K562 (cell line): ENCODE data around the gene INPP4B.

Source experiments
- ARNT ChIP-seq, 2 experiments: fragments of 450-650 bp; IDR thresholded peaks; 2 replicates each; pipeline ENCODE4 v1.6.1; 2016; ENCODE audit warnings: mild to moderate bottlenecking in 1 of 2
- EP300 ChIP-seq: IDR thresholded peaks from 2 replicates; pipeline ENCODE4 v1.6.1; 2012; ENCODE audit warnings: low read length, improper control_type of control experiment
- KHSRP ChIP-seq: fragments of 450-650 bp; IDR thresholded peaks from 2 replicates; pipeline ENCODE4 v1.6.1; 2017
- MEF2A ChIP-seq: IDR thresholded peaks from 2 replicates; pipeline ENCODE4 v1.6.1; 2011; ENCODE audit warnings: low read depth, mild to moderate bottlenecking, low read length, moderate library complexity; ENCODE audit not compliant: control insufficient read depth
- PML ChIP-seq: IDR thresholded peaks from 2 replicates; pipeline ENCODE4 v1.6.1; 2012; ENCODE audit warnings: low read length, inconsistent platforms
- PURB ChIP-seq: sonication (generic); formaldehyde crosslinking; IDR thresholded peaks from 2 replicates; pipeline ENCODE4 v1.9.0; 2021; ENCODE audit warnings: low read depth, mild to moderate bottlenecking, missing genetic modification reagents
- SREBF1 ChIP-seq: fragments of 150-350 bp; IDR thresholded peaks from 2 replicates; pipeline ENCODE4 v1.6.1; 2014; ENCODE audit warnings: antibody characterized with exemption, low read depth, low read length, borderline replicate concordance
- ZNF699 ChIP-seq: fragments of 250-450 bp; sonication (Bioruptor Pico); IDR thresholded peaks from 2 replicates; pipeline ENCODE4 v1.8.0; 2021; ENCODE audit warnings: mild to moderate bottlenecking, moderate library complexity; ENCODE audit not compliant: insufficient replicate concordance
- ZZZ3 ChIP-seq: fragments of 450-650 bp; IDR thresholded peaks from 2 replicates; pipeline ENCODE4 v1.6.1; 2016; ENCODE audit warnings: antibody characterized with exemption, mild to moderate bottlenecking, moderate library complexity
- TF ChIP-seq, protein P1 (sequence below), 2 experiments: fragments of 200-800 bp in 1 of 2; sonication (Bioruptor generic) in 1 of 2; sonication (generic) in 1 of 2; formaldehyde crosslinking in 1 of 2; IDR thresholded peaks in 1 of 2; conservative IDR thresholded peaks in 1 of 2; 2 replicates each; pipeline versions ENCODE4 v1.5.0 to v1.6.1; 2016 to 2020; ENCODE audit warnings: missing compliant biosample characterization in 1 of 2, missing genetic modification characterization in 1 of 2, missing genetic modification reagents in 1 of 2
- TF ChIP-seq, protein P2 (sequence below), 2 experiments: fragments of 150-350 bp in 1 of 2; IDR thresholded peaks; 2 replicates each; pipeline ENCODE4 v1.6.1; 2012 to 2016; ENCODE audit warnings: low read depth in 2 of 2, low read length in 2 of 2, mild to moderate bottlenecking in 1 of 2, moderate library complexity in 1 of 2
- TF ChIP-seq, protein P3 (sequence below): fragments of 450-650 bp; IDR thresholded peaks from 2 replicates; pipeline ENCODE4 v1.6.1; 2016; ENCODE audit warnings: borderline replicate concordance
- TF ChIP-seq, protein P4 (sequence below), 3 experiments: IDR thresholded peaks in 2 of 3; conservative IDR thresholded peaks in 1 of 3; 2 replicates each; pipeline ENCODE4 v1.5.1; 2011 to 2012; ENCODE audit warnings: low read length in 3 of 3, mild to moderate bottlenecking in 3 of 3, control low read depth in 2 of 3, improper control_type of control experiment in 1 of 3, inconsistent platforms in 1 of 3, low read depth in 1 of 3, mixed read lengths in 1 of 3, moderate library complexity in 1 of 3; ENCODE audit not compliant: insufficient read depth in 2 of 3

- TF ChIP-seq ZNF699 (CRISPR knock-in tag) (no peak), PURB (CRISPR knock-in tag) (no peak), SREBF1 (no peak), PML (no peak), ZZZ3 (no peak), MEF2A (no peak), EP300 (no peak), KHSRP (no peak), ARNT (IDR thresholded peaks at IDR 0.05) (no peak)
- TF ChIP-seq, protein P1, sequence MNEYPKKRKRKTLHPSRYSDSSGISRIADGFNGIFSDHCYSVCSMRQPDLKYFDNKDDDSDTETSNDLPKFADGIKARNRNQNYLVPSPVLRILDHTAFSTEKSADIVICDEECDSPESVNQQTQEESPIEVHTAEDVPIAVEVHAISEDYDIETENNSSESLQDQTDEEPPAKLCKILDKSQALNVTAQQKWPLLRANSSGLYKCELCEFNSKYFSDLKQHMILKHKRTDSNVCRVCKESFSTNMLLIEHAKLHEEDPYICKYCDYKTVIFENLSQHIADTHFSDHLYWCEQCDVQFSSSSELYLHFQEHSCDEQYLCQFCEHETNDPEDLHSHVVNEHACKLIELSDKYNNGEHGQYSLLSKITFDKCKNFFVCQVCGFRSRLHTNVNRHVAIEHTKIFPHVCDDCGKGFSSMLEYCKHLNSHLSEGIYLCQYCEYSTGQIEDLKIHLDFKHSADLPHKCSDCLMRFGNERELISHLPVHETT (CRISPR knock-in tag; conservative IDR thresholded peaks at IDR 0.05 in 1 of 2, IDR thresholded peaks at IDR 0.05 in 1 of 2), result no peak
- TF ChIP-seq, protein P2, sequence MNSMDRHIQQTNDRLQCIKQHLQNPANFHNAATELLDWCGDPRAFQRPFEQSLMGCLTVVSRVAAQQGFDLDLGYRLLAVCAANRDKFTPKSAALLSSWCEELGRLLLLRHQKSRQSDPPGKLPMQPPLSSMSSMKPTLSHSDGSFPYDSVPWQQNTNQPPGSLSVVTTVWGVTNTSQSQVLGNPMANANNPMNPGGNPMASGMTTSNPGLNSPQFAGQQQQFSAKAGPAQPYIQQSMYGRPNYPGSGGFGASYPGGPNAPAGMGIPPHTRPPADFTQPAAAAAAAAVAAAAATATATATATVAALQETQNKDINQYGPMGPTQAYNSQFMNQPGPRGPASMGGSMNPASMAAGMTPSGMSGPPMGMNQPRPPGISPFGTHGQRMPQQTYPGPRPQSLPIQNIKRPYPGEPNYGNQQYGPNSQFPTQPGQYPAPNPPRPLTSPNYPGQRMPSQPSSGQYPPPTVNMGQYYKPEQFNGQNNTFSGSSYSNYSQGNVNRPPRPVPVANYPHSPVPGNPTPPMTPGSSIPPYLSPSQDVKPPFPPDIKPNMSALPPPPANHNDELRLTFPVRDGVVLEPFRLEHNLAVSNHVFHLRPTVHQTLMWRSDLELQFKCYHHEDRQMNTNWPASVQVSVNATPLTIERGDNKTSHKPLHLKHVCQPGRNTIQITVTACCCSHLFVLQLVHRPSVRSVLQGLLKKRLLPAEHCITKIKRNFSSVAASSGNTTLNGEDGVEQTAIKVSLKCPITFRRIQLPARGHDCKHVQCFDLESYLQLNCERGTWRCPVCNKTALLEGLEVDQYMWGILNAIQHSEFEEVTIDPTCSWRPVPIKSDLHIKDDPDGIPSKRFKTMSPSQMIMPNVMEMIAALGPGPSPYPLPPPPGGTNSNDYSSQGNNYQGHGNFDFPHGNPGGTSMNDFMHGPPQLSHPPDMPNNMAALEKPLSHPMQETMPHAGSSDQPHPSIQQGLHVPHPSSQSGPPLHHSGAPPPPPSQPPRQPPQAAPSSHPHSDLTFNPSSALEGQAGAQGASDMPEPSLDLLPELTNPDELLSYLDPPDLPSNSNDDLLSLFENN (IDR thresholded peaks at IDR 0.05; ENCODE audit: low read depth in 2 of 2, low read length in 2 of 2), result no peak
- TF ChIP-seq, protein P3, sequence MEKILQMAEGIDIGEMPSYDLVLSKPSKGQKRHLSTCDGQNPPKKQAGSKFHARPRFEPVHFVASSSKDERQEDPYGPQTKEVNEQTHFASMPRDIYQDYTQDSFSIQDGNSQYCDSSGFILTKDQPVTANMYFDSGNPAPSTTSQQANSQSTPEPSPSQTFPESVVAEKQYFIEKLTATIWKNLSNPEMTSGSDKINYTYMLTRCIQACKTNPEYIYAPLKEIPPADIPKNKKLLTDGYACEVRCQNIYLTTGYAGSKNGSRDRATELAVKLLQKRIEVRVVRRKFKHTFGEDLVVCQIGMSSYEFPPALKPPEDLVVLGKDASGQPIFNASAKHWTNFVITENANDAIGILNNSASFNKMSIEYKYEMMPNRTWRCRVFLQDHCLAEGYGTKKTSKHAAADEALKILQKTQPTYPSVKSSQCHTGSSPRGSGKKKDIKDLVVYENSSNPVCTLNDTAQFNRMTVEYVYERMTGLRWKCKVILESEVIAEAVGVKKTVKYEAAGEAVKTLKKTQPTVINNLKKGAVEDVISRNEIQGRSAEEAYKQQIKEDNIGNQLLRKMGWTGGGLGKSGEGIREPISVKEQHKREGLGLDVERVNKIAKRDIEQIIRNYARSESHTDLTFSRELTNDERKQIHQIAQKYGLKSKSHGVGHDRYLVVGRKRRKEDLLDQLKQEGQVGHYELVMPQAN, result no peak
- TF ChIP-seq, protein P4, sequence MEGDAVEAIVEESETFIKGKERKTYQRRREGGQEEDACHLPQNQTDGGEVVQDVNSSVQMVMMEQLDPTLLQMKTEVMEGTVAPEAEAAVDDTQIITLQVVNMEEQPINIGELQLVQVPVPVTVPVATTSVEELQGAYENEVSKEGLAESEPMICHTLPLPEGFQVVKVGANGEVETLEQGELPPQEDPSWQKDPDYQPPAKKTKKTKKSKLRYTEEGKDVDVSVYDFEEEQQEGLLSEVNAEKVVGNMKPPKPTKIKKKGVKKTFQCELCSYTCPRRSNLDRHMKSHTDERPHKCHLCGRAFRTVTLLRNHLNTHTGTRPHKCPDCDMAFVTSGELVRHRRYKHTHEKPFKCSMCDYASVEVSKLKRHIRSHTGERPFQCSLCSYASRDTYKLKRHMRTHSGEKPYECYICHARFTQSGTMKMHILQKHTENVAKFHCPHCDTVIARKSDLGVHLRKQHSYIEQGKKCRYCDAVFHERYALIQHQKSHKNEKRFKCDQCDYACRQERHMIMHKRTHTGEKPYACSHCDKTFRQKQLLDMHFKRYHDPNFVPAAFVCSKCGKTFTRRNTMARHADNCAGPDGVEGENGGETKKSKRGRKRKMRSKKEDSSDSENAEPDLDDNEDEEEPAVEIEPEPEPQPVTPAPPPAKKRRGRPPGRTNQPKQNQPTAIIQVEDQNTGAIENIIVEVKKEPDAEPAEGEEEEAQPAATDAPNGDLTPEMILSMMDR (IDR thresholded peaks at IDR 0.05 in 2 of 3, conservative IDR thresholded peaks at IDR 0.05 in 1 of 3; ENCODE audit: insufficient read depth in 2 of 3, low read depth in 1 of 3, low read length in 3 of 3), result no peak
Measured at GRCh38 chr4:142845293-142846107, 601 bp downstream of the INPP4B start.
